ENCODE results near the gene SGPP1.
"Not testable (repeated sequence)": the region's sequence is repeated elsewhere in the genome, so short reads cannot be mapped to it uniquely, and the experiment has no call there.

GRCh38 chr14:63702530-63702929 lies 25.3 kb downstream of the SGPP1 start:
- not testable (repeated sequence) for TF ChIP-seq EZH2 (IDR thresholded peaks at IDR 0.05; ENCODE audit: low read length, unreplicated experiment); CTCF (conservative IDR thresholded peaks at IDR 0.05; ENCODE audit: low read depth, low read length)
